DOHH2 (cell line): ENCODE data around the gene STX12.

Experiments used
- EZH2phosphoT487 ChIP-seq: fragments of 200-600 bp; sonication (generic); IDR thresholded peaks from 2 replicates; pipeline ENCODE4 v1.6.1; 2017; ENCODE audit warnings: borderline replicate concordance, mild to moderate bottlenecking, antibody characterized with exemption, low read length, moderate library complexity, mixed read lengths
- TF ChIP-seq, protein P1 (sequence below): fragments of 200-600 bp; sonication (generic); IDR thresholded peaks from one replicate; pipeline ENCODE4 v1.5.1; 2014; ENCODE audit warnings: antibody characterized with exemption, mild to moderate bottlenecking, low read depth, low read length; ENCODE audit not compliant: poor library complexity, severe bottlenecking

DNA sequence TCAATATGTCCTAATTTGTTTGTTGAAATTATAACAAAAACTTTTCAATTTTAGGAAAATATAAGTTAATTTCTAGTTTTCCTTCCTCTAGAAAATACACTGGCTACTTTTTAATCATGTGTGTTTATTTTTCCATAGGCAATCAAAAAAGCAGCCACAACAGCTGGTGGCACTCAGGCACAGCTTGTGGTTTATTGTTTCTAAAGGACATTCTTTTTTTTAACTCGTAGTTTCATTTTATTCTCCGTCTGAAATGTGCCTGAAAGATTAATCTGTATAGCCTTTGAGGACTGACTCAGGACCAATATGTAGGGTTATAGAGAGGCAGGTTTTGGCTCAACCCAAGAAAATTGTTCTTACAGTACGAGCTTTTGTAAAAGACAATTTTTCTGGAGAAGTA, 20.7 kb upstream of the STX12 start:
- TF ChIP-seq, protein P1, sequence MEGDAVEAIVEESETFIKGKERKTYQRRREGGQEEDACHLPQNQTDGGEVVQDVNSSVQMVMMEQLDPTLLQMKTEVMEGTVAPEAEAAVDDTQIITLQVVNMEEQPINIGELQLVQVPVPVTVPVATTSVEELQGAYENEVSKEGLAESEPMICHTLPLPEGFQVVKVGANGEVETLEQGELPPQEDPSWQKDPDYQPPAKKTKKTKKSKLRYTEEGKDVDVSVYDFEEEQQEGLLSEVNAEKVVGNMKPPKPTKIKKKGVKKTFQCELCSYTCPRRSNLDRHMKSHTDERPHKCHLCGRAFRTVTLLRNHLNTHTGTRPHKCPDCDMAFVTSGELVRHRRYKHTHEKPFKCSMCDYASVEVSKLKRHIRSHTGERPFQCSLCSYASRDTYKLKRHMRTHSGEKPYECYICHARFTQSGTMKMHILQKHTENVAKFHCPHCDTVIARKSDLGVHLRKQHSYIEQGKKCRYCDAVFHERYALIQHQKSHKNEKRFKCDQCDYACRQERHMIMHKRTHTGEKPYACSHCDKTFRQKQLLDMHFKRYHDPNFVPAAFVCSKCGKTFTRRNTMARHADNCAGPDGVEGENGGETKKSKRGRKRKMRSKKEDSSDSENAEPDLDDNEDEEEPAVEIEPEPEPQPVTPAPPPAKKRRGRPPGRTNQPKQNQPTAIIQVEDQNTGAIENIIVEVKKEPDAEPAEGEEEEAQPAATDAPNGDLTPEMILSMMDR = no peak
- TF ChIP-seq EZH2phosphoT487 = no peak
